ENCODE measurements around the gene EFCAB6.

DNA sequence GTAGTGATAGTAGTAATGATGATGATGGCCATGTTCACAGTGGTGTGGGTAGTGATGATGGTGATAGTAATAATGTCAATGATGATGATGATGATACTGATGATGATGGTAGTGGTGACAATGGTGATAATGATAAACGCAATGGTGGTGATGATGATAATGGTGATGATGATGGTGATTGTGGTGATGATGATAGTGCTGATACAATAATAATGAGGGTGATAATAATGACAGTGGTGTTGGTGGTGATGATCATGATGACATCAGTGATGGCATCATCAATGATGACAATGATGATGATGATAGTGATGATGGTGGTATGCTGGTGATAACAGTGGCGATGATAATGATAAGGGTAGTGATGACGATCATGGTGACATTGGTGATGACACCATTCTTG is 308.0 kb downstream of the EFCAB6 start:
- TF ChIP-seq, protein P1, sequence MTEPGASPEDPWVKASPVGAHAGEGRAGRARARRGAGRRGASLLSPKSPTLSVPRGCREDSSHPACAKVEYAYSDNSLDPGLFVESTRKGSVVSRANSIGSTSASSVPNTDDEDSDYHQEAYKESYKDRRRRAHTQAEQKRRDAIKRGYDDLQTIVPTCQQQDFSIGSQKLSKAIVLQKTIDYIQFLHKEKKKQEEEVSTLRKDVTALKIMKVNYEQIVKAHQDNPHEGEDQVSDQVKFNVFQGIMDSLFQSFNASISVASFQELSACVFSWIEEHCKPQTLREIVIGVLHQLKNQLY (CRISPR knock-in tag; IDR thresholded peaks at IDR 0.05): no peak
- TF ChIP-seq ZNF423 (CRISPR knock-in tag; IDR thresholded peaks at IDR 0.05) (no peak), CTCF (IDR thresholded peaks at IDR 0.05) (no peak), ZSCAN18 (CRISPR knock-in tag; IDR thresholded peaks at IDR 0.05) (no peak), JUN (CRISPR knock-in tag; IDR thresholded peaks at IDR 0.05) (no peak), ESRRA (CRISPR knock-in tag; IDR thresholded peaks at IDR 0.05; ENCODE audit: borderline replicate concordance) (no peak), ZNF532 (CRISPR knock-in tag; IDR thresholded peaks at IDR 0.05; ENCODE audit: borderline replicate concordance) (no peak), SOX15 (CRISPR knock-in tag; IDR thresholded peaks at IDR 0.05) (no peak), ZNF232 (CRISPR knock-in tag; IDR thresholded peaks at IDR 0.05) (no peak), E2F1 (CRISPR knock-in tag; IDR thresholded peaks at IDR 0.05) (no peak), EMX1 (CRISPR knock-in tag; IDR thresholded peaks at IDR 0.05) (no peak), ZNF121 (CRISPR knock-in tag; IDR thresholded peaks at IDR 0.05) (no peak)
